Left lung (tissue), 10 donors: ENCODE measurements around the gene GTPBP4. TPM values are rescaled to one million over a fixed set of nuclear protein-coding genes. Genes with fewer than 3 reads are reported as not detected.

Experiments used
- ATAC-seq: fragments of 200-7000 bp; cut with Tn5 transposase; one replicate; pipeline ENCODE4 v1.9.1; 2020; ENCODE audit warnings: moderate library complexity
- DNase-seq, 4 donors: peaks; one replicate each; pipeline ENCODE4 v3.0.0-alpha.2; 2013 to 2020
- H3K27ac ChIP-seq, 2 donors: fragments of 200-600 bp; sonication (generic) in 1 of 2; one replicate each; pipeline versions ENCODE4 v1.5.0 to v1.8.0; 2020 to 2021
- H3K27me3 ChIP-seq, 2 donors: fragments of 200-600 bp; sonication (generic) in 1 of 2; one replicate each; pipeline versions ENCODE4 v1.5.0 to v1.8.0; 2020 to 2021
- H3K36me3 ChIP-seq, 2 donors: fragments of 200-600 bp; sonication (generic) in 1 of 2; one replicate each; pipeline versions ENCODE4 v1.5.0 to v1.8.0; 2020 to 2021
- H3K4me1 ChIP-seq, 2 donors: fragments of 200-600 bp; one replicate each; pipeline ENCODE4 v1.8.0; 2021
- H3K4me3 ChIP-seq, 2 donors: fragments of 200-600 bp; sonication (generic) in 1 of 2; one replicate each; pipeline versions ENCODE4 v1.5.0 to v1.8.0; 2020 to 2021; ENCODE audit warnings: mild to moderate bottlenecking in 1 of 2
- H3K9me3 ChIP-seq, 2 donors: fragments of 200-600 bp; sonication (generic) in 1 of 2; one replicate each; pipeline versions ENCODE4 v1.5.0 to v1.8.0; 2020 to 2021
- CTCF ChIP-seq, 2 donors: fragments of 200-600 bp; sonication (generic) in 1 of 2; IDR thresholded peaks; one replicate each; pipeline versions ENCODE4 v1.5.0 to v1.8.0; 2021; ENCODE audit warnings: antibody characterized with exemption in 2 of 2
- intact Hi-C, 2 donors: fragments of 100-400 bp; cut with DNase I; formaldehyde crosslinking; loops; one replicate each; pipeline versions ENCODE4 v1.11.2 to v1.14.2; 2022
- polyA plus RNA-seq, 6 donors: library from polyadenylated mRNA; unstranded; fragments of 120-200 nt; gene quantifications; one replicate each; pipeline ENCODE4 v1.2.1, GENCODE V29; 2013; ENCODE audit not compliant: insufficient read length in 6 of 6
- total RNA-seq, 2 donors: library from RNA; stranded (reverse); fragmentation: NEBNext Ultra II Directional; extraction: Animal tissue kit (Norgen Biotek cat#: 25700); gene quantifications; one replicate each; pipeline ENCODE4 v1.2.1, GENCODE V29; 2021
- donor health status: DM: no; HTN: yes; CAD: no.
- donor health status: DM: no; HTN: no; CAD: no.

The GTPBP4 gene
- total and polyA plus RNA-seq, 8 donors = 33.2 to 62.7 (median 50.5) TPM

DNA sequence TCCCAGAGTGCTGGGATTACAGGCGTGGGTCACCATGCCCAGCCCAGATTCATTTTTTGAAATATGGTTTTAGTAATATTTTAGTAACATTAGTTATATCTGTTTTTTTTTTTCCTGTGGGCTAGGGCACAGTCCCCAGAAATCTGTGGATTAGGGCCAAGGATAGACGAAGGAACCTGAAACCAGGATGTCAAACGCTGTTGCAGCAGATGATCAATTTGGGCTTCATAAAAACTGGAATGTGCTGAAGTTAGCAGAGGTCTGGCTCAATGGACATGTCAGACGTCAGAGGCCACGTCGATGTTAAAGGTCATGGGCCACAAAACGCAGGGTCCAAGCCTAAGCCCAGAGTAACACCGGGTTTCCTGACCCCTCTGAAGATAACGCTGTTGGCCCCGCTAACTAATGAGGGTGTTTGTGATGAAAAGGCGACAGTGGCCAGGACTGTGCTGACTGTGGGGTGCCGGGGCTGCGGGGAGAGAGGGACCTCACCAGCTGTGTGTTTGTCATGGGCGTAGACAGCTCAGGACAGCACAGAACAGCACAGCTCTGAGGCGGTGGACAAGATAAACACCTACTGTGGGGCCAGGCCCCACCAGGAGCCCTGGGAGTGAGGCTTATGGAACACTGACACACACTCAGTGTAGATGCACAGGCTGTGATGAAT lies 23.8 kb upstream of the GTPBP4 start:
- H3K9me3 ChIP-seq = no peaks in the 10 kb centered on the region
- no peak for DNase-seq

DNA sequence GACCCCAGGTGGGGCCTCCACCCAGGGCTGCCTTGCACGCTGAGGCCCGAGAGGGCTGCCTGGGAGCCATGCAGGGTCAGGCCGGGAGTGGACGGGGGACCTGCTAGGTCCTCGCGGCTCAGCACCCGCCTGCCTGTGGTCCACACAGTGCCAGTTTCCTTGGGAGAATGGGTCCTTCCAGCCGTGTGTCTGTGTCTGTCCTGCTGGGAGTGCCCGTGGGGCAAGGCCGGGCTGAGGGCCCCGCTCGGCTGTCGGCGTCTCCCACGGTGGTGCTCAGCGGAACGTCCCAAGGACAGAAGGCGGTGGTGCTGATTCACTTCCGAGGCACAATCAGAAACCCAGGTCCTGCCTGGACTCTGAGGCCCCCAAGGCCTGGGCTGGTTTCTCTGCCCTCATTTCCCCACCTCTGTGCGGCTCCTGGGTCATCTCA lies 23.2 kb upstream of the GTPBP4 start:
- intact Hi-C loops = no loop called here
- Histone ChIP-seq H3K4me1 (peaks cover 0 to 4% of the 10 kb centered on the region in 2 donors), H3K4me3 (no peak overlapping the region), H3K9me3 (no peaks in the 10 kb centered on the region), H3K27ac (no peak overlapping the region), H3K27me3 (no peaks in the 10 kb centered on the region), H3K36me3 (no peaks in the 10 kb centered on the region)
- DNase-seq (no peak), ATAC-seq (no peak)
- TF ChIP-seq CTCF (IDR thresholded peaks at IDR 0.05) = no peak

More for the DNA sequence above, 23.8 kb upstream of the GTPBP4 start:
- H3K27me3 ChIP-seq = no peaks in the 10 kb centered on the region
- H3K4me1 ChIP-seq = no peaks in the 10 kb centered on the region
- ATAC-seq = no peak
- H3K27ac ChIP-seq = no peak overlapping the region
- H3K36me3 ChIP-seq = no peaks in the 10 kb centered on the region
- no peak overlapping the region for H3K4me3 ChIP-seq
- intact Hi-C loops = no loop called here
- TF ChIP-seq CTCF (IDR thresholded peaks at IDR 0.05) = no peak

GRCh38 chr10:966466-967235 lies 21.6 kb upstream of the GTPBP4 start:
- intact Hi-C loops = no loop called here
- Histone ChIP-seq H3K4me3 (no peak overlapping the region), H3K4me1 (peaks cover 11 to 12% of the 10 kb centered on the region in 2 donors), H3K9me3 (no peaks in the 10 kb centered on the region), H3K27ac (no peak overlapping the region), H3K36me3 (no peaks in the 10 kb centered on the region), H3K27me3 (no peaks in the 10 kb centered on the region)
- ATAC-seq (no peak), DNase-seq (no peak)
- no peak for TF ChIP-seq CTCF (IDR thresholded peaks at IDR 0.05)

- no peak overlapping the region for H3K27ac ChIP-seq
- H3K4me3 ChIP-seq = no peak overlapping the region
- H3K27me3 ChIP-seq = no peaks in the 10 kb centered on the region
- H3K36me3 ChIP-seq = no peaks in the 10 kb centered on the region
- TF ChIP-seq CTCF (IDR thresholded peaks at IDR 0.05) = no peak
- ATAC-seq = no peak
- DNase-seq = no peak
- intact Hi-C loops = no loop called here
- H3K4me1 ChIP-seq = peaks cover 12 to 14% of the 10 kb centered on the region in 2 donors
- no peaks in the 10 kb centered on the region for H3K9me3 ChIP-seq
Observed at GRCh38 chr10:968546-969199, 19.6 kb upstream of the GTPBP4 start.
